Endodermal cell (in vitro differentiated cells): ENCODE data around the gene NCOA3. TPM values are rescaled to one million over a fixed set of nuclear protein-coding genes. Genes with fewer than 3 reads are reported as not detected.

ENCODE experiments used
- DNase-seq: peaks from one replicate; pipeline ENCODE4 v3.0.0-alpha.2; 2017
- H3K27ac ChIP-seq: 2 replicates; pipeline ENCODE4 v1.5.1; 2013; ENCODE audit warnings: mild to moderate bottlenecking, low read depth, low read length, moderate library complexity
- H3K27me3 ChIP-seq: 2 replicates; pipeline ENCODE4 v1.6.1; 2013; ENCODE audit warnings: mild to moderate bottlenecking, low read length, moderate library complexity; ENCODE audit not compliant: insufficient read depth, control insufficient read depth, poor library complexity, severe bottlenecking
- H3K36me3 ChIP-seq: 2 replicates; pipeline ENCODE4 v1.7.0; 2013; ENCODE audit warnings: mild to moderate bottlenecking, low read length, moderate library complexity; ENCODE audit not compliant: control insufficient read depth, insufficient read depth
- H3K4me1 ChIP-seq: one replicate; pipeline ENCODE4 v1.7.0; 2013; ENCODE audit warnings: low read length; ENCODE audit not compliant: control insufficient read depth, insufficient read depth
- H3K4me3 ChIP-seq: 2 replicates; pipeline ENCODE4 v1.5.1; 2013; ENCODE audit warnings: mild to moderate bottlenecking, low read length, moderate library complexity
- H3K9ac ChIP-seq: 2 replicates; pipeline ENCODE4 v1.6.1; 2013; ENCODE audit warnings: mild to moderate bottlenecking, low read length, moderate library complexity; ENCODE audit not compliant: poor library complexity, severe bottlenecking; ENCODE audit errors: extremely low read depth
- H3K9me3 ChIP-seq: 2 replicates; pipeline ENCODE4 v1.6.1; 2013; ENCODE audit warnings: mild to moderate bottlenecking, low read length, moderate library complexity; ENCODE audit not compliant: control insufficient read depth
- H3K27ac Mint-ChIP-seq: 2 replicates; pipeline ENCODE4 v1.8.0; 2020; ENCODE audit warnings: mixed read lengths
- H3K27me3 Mint-ChIP-seq: 2 replicates; pipeline ENCODE4 v1.8.0; 2021; ENCODE audit warnings: mild to moderate bottlenecking, mixed read lengths; ENCODE audit not compliant: insufficient read depth
- H3K36me3 Mint-ChIP-seq: 2 replicates; pipeline ENCODE4 v1.8.0; 2020; ENCODE audit warnings: low read depth, mixed read lengths
- H3K4me1 Mint-ChIP-seq: 2 replicates; pipeline ENCODE4 v1.8.0; 2020; ENCODE audit warnings: mixed read lengths
- H3K4me3 Mint-ChIP-seq: 2 replicates; pipeline ENCODE4 v1.8.0; 2020; ENCODE audit warnings: mild to moderate bottlenecking, moderate library complexity, mixed read lengths
- H3K9me3 Mint-ChIP-seq: 2 replicates; pipeline ENCODE4 v1.8.0; 2020; ENCODE audit warnings: mild to moderate bottlenecking, mixed read lengths
- WGBS, 2 experiments: methylation state at CpG; one replicate each; pipeline versions ENCODE4 v1.1.5 to v1.1.7; 2013; ENCODE audit warnings: missing lambda C conversion rate in 2 of 2, mixed read lengths in 1 of 2; ENCODE audit not compliant: insufficient coverage in 1 of 2, insufficient read length in 1 of 2; 5-methylcytosine and 5-hydroxymethylcytosine counted together
- total RNA-seq, 2 donors: library from RNA; stranded (reverse); fragmentation: NEBNext Ultra II Directional in 1 of 2; extraction: Animal tissue kit (Norgen Biotek cat#: 25700) in 1 of 2; gene quantifications; 2 replicates in 1 of 2; 3 replicates in 1 of 2; pipeline ENCODE4 v1.2.1, GENCODE V29; 2021
- TF ChIP-seq, protein P1 (sequence below): fragments of 200-600 bp; sonication (generic); conservative IDR thresholded peaks from 2 replicates; pipeline ENCODE4 v1.5.0; 2021; ENCODE audit warnings: antibody characterized with exemption, mild to moderate bottlenecking

Gene NCOA3
- total RNA-seq, 2 donors from 2014 or later = 38.6 TPM

DNA sequence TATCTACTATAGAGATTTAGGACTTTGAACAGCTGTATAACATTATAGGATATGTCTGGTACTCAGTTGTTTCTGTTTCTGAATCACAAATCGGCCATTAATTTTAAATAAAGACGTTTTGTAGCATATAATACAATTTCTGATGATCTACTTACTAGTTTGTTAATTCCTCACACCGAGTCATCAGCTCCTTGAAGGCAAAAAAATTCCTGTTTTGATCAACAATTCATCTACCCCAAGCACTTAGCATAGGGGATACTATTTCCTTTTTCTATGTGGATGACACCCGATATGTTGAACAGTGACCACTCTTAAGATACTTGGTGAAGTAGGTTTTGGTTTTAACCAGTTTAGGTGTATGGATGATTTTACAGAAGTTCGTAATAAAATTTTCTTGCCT lies 107.3 kb downstream of the NCOA3 start:
- Histone ChIP-seq H3K9ac (no peak overlapping the region), H3K4me1 (peaks cover 4% of the 10 kb centered on the region), H3K27ac (no peak overlapping the region), H3K9me3 (no peaks in the 10 kb centered on the region), H3K4me3 (no peak overlapping the region), H3K36me3 (no peaks in the 10 kb centered on the region), H3K27me3 (no peaks in the 10 kb centered on the region)
- Mint-ChIP-seq H3K9me3 (peaks cover 1% of the 10 kb centered on the region), H3K27me3 (no peaks in the 10 kb centered on the region), H3K4me3 (no peak overlapping the region), H3K27ac (no peak overlapping the region), H3K4me1 (peaks cover 21% of the 10 kb centered on the region), H3K36me3 (peaks cover 3% of the 10 kb centered on the region)
- 83 to 94% methylated on average over 2 to 4 of the region's 5 CpGs for WGBS, 2 experiments
- TF ChIP-seq, protein P1, sequence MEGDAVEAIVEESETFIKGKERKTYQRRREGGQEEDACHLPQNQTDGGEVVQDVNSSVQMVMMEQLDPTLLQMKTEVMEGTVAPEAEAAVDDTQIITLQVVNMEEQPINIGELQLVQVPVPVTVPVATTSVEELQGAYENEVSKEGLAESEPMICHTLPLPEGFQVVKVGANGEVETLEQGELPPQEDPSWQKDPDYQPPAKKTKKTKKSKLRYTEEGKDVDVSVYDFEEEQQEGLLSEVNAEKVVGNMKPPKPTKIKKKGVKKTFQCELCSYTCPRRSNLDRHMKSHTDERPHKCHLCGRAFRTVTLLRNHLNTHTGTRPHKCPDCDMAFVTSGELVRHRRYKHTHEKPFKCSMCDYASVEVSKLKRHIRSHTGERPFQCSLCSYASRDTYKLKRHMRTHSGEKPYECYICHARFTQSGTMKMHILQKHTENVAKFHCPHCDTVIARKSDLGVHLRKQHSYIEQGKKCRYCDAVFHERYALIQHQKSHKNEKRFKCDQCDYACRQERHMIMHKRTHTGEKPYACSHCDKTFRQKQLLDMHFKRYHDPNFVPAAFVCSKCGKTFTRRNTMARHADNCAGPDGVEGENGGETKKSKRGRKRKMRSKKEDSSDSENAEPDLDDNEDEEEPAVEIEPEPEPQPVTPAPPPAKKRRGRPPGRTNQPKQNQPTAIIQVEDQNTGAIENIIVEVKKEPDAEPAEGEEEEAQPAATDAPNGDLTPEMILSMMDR = no peak
- no peak for DNase-seq

DNA sequence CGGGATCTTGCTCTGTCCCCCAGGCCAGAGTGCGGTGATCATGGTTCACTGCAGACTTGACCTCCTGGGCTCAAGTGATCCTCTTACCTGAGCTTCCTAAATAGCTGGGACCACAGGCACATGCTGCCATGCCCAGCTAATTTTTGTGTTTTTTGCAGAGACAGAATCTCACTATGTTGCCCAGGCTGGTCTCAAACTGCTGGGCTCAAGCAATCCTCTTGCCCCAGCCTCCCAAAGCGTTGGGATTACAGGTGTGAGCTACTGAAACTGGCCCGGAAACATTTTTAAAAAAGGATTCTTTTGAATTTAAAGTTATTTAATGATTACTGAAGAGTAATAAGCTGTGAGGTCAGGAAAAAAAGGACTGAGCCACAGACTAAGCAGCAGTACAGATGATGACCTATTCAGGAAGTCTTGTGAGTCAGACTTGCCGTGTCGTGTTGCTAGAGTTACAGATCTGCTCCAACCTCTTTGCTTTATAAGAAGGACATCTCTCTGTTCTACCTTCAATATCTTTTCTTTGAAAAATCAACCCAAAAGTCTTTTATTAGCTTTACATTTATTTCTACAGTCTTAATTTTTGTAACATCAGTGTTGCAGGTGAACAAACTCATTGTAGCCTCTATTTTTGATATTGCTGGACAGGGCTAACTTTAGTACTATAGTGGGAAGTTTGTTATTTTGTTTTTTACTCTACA lies 108.7 kb downstream of the NCOA3 start:
- Histone ChIP-seq H3K9me3 (no peaks in the 10 kb centered on the region), H3K4me1 (peaks cover 4% of the 10 kb centered on the region), H3K4me3 (no peak overlapping the region), H3K27ac (no peak overlapping the region), H3K27me3 (no peaks in the 10 kb centered on the region), H3K36me3 (no peaks in the 10 kb centered on the region), H3K9ac (no peak overlapping the region)
- TF ChIP-seq, protein P1 = no peak
- Mint-ChIP-seq H3K27me3 (no peaks in the 10 kb centered on the region), H3K4me1 (peaks cover 22% of the 10 kb centered on the region), H3K36me3 (no peaks in the 10 kb centered on the region), H3K4me3 (no peak overlapping the region), H3K27ac (no peak overlapping the region), H3K9me3 (no peaks in the 10 kb centered on the region)
- DNase-seq = no peak
- WGBS, 2 experiments = 95 to 97% methylated on average over 4 to 6 of the region's 6 CpGs

DNA sequence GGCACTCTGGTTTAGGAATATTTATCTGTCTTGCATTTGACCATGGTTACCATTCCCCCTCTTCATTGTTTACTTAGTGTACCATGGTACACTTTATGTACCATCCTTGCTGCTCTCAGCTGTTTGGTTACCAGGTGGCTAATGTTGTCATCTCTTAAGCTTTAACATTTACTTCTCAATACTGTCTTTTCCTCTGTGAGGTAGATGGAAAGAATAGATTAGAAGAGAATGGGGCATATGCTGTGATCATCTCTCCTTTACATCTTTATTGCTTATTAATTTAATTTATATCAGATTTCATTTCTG lies 109.2 kb downstream of the NCOA3 start:
- TF ChIP-seq, protein P1 = no peak
- Histone ChIP-seq H3K9me3 (no peaks in the 10 kb centered on the region), H3K36me3 (no peaks in the 10 kb centered on the region), H3K4me1 (peaks cover 3% of the 10 kb centered on the region), H3K27me3 (no peaks in the 10 kb centered on the region), H3K27ac (no peak overlapping the region), H3K9ac (no peak overlapping the region), H3K4me3 (no peak overlapping the region)
- Mint-ChIP-seq H3K4me3 (no peak overlapping the region), H3K27ac (no peak overlapping the region), H3K36me3 (no peaks in the 10 kb centered on the region), H3K4me1 (peaks cover 17% of the 10 kb centered on the region), H3K9me3 (no peaks in the 10 kb centered on the region), H3K27me3 (no peaks in the 10 kb centered on the region)
- no peak for DNase-seq
